NCI-H2171 treated with DMSO at 0.1 percent for 48 hours (cell line): ENCODE measurements around the gene P2RX3.
"Not testable (repeated sequence)": the region's sequence is repeated elsewhere in the genome, so short reads cannot be mapped to it uniquely, and the experiment has no call there.

ENCODE experiments used
- DNase-seq: peaks from one replicate; lab custom pipeline; 2025; lab: John Stamatoyannopoulos, UW

P2RX3 gene

GRCh38 chr11:57324886-57325734, 13.0 kb upstream of the P2RX3 start, which contains the start of gene TNKS1BP1:
Gene TNKS1BP1, minus strand, starts transcription at chr11:57324952. Its CDS starts 3,067 bp downstream, at chr11:57321885.
- peak; percentile 99 for DNase-seq

- no peak for DNase-seq
Observed at GRCh38 chr11:57325735-57326048, 12.5 kb upstream of the P2RX3 start.

GRCh38 chr11:57327721-57328120, 10.4 kb upstream of the P2RX3 start:
- DNase-seq: no peak

- DNase-seq: no peak
Observed at GRCh38 chr11:57330029-57330428, 8.1 kb upstream of the P2RX3 start.

GRCh38 chr11:57331720-57332119, 6.4 kb upstream of the P2RX3 start:
- DNase-seq: no peak

GRCh38 chr11:57332694-57333440, 5.3 kb upstream of the P2RX3 start:
- DNase-seq: no peak

- no peak for DNase-seq
Observed at GRCh38 chr11:57335023-57335342, 3.2 kb upstream of the P2RX3 start.

GRCh38 chr11:57335343-57336110, 2.6 kb upstream of the P2RX3 start, which contains the start of gene SSRP1:
Gene SSRP1, minus strand, starts transcription at chr11:57335892. Its CDS starts 771 bp downstream, at chr11:57335121.
- DNase-seq: peak; percentile 95

GRCh38 chr11:57336111-57336666, 2.0 kb upstream of the P2RX3 start:
- no peak for DNase-seq

- DNase-seq: not testable (repeated sequence)
Observed at GRCh38 chr11:57336856-57337255, 1.3 kb upstream of the P2RX3 start.

GRCh38 chr11:57339328-57339727, 1.2 kb downstream of the P2RX3 start:
- no peak for DNase-seq

- DNase-seq: no peak
Observed at GRCh38 chr11:57340039-57340615, 2.0 kb downstream of the P2RX3 start.

GRCh38 chr11:57341250-57341808, 3.2 kb downstream of the P2RX3 start:
- no peak for DNase-seq

GRCh38 chr11:57342702-57343101, 4.5 kb downstream of the P2RX3 start:
- DNase-seq: no peak

- DNase-seq: peak; percentile 69
Observed at GRCh38 chr11:57343825-57344224, 5.7 kb downstream of the P2RX3 start.

GRCh38 chr11:57344826-57345225, 6.7 kb downstream of the P2RX3 start:
- no peak for DNase-seq

- DNase-seq: peak; percentile 88
Observed at GRCh38 chr11:57345555-57346211, 7.5 kb downstream of the P2RX3 start.

- DNase-seq: no peak
Observed at GRCh38 chr11:57347336-57347735, 9.2 kb downstream of the P2RX3 start.

GRCh38 chr11:57348052-57348451, 9.9 kb downstream of the P2RX3 start:
- no peak for DNase-seq

- DNase-seq: no peak
Observed at GRCh38 chr11:57348636-57349313, 10.6 kb downstream of the P2RX3 start.
